UCSD-AML1 (cell line): ENCODE data around the gene CYSRT1.

Experiments used
- DNase-seq: peaks from one replicate; lab custom pipeline; 2025; ENCODE audit not compliant: unreplicated experiment; lab: John Stamatoyannopoulos, UW

CYSRT1 gene

GRCh38 chr9:137267933-137268355, 43.0 kb downstream of the CYSRT1 start:
- no peak for DNase-seq

GRCh38 chr9:137268538-137269201, 43.7 kb downstream of the CYSRT1 start:
- no peak for DNase-seq

GRCh38 chr9:137269231-137269772, 44.3 kb downstream of the CYSRT1 start:
- DNase-seq = no peak

GRCh38 chr9:137270929-137271695, 46.1 kb downstream of the CYSRT1 start:
- no peak for DNase-seq

- DNase-seq = no peak
Observed at GRCh38 chr9:137271696-137272076, 46.7 kb downstream of the CYSRT1 start.

- DNase-seq = no peak
Observed at GRCh38 chr9:137272241-137273094, 47.5 kb downstream of the CYSRT1 start.

- no peak for DNase-seq
Observed at GRCh38 chr9:137273095-137273490, 48.1 kb downstream of the CYSRT1 start.

- DNase-seq = no peak
Observed at GRCh38 chr9:137273611-137274320, 48.8 kb downstream of the CYSRT1 start.

- DNase-seq = no peak
Observed at GRCh38 chr9:137275203-137275587, 50.2 kb downstream of the CYSRT1 start.
